ENCODE data around the gene PLCB3.
A peak's percentile ranks its signal among the peaks of the same experiment; 100 is the strongest.
"Not testable (repeated sequence)": the region's sequence is repeated elsewhere in the genome, so short reads cannot be mapped to it uniquely, and the experiment has no call there.

PLCB3 gene

DNA sequence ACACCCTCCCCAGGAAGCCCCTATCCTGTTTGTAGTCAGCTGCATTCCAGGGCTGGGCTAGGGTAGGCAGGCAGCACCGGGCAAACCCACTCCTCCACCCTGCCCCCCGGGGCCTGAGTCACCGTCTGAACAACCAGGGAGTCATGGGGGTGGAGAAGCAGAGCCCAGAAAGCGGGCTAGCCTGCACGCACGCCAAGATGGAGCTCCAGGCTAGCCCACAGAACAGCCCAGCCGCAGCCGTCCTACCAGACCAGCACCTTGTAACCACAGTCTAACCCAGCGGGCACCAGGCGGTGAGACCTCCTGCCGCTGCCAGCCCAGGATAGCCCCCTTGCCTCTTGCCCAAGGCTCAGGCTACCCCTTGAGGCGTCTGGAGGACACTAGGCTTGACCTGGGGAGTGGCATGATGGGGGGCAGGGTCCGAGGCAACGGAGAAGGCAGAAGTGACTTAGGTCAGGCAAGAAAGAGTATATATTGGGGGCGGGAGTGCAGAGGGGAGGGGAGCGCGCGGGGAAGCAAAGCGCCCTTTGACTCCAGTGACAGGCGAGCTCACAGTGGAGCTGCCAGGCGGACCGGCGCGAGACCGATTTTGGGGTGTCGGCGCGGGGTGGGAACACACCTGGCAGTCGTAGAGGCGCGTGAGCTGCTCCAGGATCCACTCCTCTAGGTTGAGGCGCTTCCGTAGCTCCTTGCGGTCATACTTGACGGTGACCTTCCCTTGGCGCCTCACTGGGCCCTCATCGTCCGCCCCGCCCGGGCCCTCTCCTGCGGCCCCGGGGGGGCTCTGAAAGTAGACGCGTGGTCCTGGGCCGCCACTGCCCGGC lies 5.3 kb upstream of the PLCB3 start:
- Histone ChIP-seq H3K36me3 (no peaks in the 10 kb centered on the region), H3K9me3 (no peaks in the 10 kb centered on the region), H3K4me1 (no peaks in the 10 kb centered on the region; the same call in 1 of the 2 replicates), H3K27me3 (no peaks in the 10 kb centered on the region), H3K4me3 (ENCODE audit: low read depth, low read length) (peak overlapping the region; percentile 81)
- DNase-seq = peak; percentile 48
- TF ChIP-seq, protein P1, sequence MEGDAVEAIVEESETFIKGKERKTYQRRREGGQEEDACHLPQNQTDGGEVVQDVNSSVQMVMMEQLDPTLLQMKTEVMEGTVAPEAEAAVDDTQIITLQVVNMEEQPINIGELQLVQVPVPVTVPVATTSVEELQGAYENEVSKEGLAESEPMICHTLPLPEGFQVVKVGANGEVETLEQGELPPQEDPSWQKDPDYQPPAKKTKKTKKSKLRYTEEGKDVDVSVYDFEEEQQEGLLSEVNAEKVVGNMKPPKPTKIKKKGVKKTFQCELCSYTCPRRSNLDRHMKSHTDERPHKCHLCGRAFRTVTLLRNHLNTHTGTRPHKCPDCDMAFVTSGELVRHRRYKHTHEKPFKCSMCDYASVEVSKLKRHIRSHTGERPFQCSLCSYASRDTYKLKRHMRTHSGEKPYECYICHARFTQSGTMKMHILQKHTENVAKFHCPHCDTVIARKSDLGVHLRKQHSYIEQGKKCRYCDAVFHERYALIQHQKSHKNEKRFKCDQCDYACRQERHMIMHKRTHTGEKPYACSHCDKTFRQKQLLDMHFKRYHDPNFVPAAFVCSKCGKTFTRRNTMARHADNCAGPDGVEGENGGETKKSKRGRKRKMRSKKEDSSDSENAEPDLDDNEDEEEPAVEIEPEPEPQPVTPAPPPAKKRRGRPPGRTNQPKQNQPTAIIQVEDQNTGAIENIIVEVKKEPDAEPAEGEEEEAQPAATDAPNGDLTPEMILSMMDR (IDR thresholded peaks at IDR 0.05; ENCODE audit: low read depth, low read length) = no peak

DNA sequence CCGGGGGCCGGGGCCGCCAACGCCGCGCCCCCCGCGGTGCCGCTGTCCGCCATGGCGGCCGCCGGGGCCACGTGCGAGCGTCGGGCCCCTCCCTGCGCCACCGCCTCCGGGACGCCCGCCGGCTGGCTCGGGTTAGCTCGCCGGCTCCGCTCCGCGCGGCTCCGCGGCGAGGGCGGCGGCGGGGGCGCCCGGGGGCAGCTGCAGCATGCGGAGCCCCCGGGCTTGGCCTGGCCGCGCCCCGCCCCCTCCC lies 4.8 kb upstream of the PLCB3 start:
- H3K4me3 ChIP-seq (ENCODE audit: low read depth, low read length) = peak overlapping the region; percentile 81
- not testable (repeated sequence) for H3K36me3 ChIP-seq, H3K27me3 ChIP-seq, H3K9me3 ChIP-seq, H3K4me1 ChIP-seq, DNase-seq

DNA sequence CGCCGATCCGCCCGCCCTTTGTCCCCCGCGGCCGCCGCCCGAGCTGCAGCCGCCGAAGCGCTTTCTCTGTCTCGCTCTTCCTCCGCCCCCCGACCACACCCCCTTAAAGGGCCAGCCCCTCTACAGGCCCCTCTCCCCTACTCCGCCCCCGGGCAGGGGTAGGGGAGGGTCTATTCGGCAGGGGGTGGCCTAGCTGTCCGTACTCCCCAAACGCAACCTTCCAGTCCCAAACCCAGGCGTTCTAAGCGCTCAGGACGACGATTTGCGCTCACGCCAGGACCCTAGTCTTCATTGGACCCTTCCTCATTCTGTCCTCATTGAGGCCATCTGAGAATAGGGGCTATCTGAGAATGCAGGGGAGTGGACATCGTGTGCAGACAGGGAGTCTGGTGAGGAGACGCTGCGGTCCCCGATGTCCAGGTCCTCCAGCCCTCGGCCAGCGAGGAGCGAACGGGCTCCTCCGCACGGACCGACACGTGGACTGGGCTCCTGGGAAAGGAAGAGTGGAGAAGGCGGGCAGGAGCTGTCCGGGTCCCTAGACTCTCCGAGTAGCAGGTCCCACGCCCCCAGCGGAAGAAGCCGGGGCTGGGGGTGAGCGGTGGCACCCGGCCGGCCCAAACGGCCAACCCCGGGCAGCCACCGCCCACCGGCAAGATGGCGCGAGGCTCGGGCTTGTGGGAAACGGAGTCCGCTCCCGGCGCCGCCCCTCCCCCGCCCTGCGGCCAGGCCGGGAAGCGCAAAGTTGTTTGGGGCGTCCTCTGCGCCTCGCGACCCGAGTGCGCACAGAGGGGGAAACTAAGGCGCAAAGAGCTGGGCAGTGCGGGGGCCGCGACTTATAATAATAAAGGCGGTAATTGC lies 4.2 kb upstream of the PLCB3 start, which contains the start of gene PPP1R14B:
PPP1R14B (minus strand) TSS at position 73 of the 858 bp plus-strand sequence. CDS start 270 bp downstream, outside the sequence.
- peak; percentile 88 for DNase-seq
- Histone ChIP-seq H3K9me3 (no peaks in the 10 kb centered on the region), H3K36me3 (no peaks in the 10 kb centered on the region), H3K27me3 (no peaks in the 10 kb centered on the region), H3K4me3 (ENCODE audit: low read depth, low read length) (peak within 1 kb of the TSS; percentile 81), H3K4me1 (no peaks in the 10 kb centered on the region; the same call in 1 of the 2 replicates)
- TF ChIP-seq, protein P1 (IDR thresholded peaks at IDR 0.05; ENCODE audit: low read depth, low read length) = no peak

DNA sequence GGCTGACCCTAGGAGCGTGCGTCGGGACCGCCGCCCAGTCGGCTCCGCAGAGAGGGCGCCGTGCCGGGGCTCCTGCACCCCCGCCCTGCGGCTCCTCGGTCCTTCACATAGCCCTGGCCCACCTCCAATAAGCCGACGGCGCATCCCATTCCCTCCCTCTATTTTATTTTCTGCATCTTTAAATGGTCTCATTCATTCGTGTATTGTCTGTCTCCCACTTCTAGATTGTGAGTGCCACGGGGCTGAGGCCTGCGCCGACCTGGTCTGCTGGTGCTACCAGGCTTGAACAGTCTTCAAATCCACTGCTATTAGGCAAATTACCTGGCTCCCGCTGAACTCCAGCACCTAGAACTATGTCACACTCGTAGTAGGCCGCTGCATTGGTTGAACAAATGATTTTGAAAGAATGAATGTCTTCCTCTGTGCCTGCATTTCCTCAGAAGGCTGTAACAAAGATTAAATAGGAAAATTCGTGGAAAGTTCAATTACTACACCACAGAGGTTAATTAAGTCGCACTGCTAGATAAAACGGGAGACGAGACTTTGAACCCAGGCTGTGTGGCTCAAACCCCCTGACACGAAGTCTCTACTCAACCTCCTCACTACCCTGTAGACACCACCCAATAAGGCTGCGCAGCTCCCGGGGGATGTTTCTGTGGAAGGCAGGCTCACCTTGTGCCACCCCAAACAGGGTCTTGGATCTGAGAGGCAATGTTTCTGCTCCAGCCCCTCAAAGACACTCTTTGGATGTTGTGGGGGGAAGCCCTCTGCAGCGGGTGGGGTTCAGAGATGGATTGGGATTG lies 3.4 kb upstream of the PLCB3 start:
- no peak for DNase-seq
- Histone ChIP-seq H3K36me3 (no peaks in the 10 kb centered on the region), H3K9me3 (no peaks in the 10 kb centered on the region), H3K4me1 (no peaks in the 10 kb centered on the region; the same call in 1 of the 2 replicates), H3K4me3 (ENCODE audit: low read depth, low read length) (peak overlapping the region; percentile 65), H3K27me3 (no peaks in the 10 kb centered on the region)
- TF ChIP-seq, protein P1 (IDR thresholded peaks at IDR 0.05; ENCODE audit: low read depth, low read length) = no peak

DNA sequence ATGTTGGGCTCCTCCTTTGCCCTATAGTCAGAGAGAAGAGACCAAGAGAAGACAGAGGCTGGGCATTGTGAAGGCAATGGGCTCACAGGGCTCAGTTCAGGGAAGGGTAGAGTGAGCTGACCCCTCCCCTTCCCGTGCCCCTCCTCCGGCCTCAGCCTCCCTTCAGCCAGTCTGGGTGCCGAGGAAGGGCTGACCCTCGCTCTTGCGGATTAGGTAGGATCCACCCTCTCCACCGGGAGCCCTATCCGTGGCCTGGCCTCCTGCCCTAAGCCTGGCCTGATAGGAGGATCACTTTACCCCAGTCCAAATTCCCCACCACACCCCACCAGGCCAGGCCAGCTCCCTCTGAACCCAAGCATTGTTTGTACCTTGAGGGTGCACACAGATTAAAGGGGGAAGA lies 2.8 kb upstream of the PLCB3 start:
- no peak for DNase-seq
- H3K9me3 ChIP-seq = no peaks in the 10 kb centered on the region
- H3K4me1 ChIP-seq = no peaks in the 10 kb centered on the region; the same call in 1 of the 2 replicates
- no peaks in the 10 kb centered on the region for H3K27me3 ChIP-seq
- no peaks in the 10 kb centered on the region for H3K36me3 ChIP-seq
- TF ChIP-seq, protein P1 (IDR thresholded peaks at IDR 0.05; ENCODE audit: low read depth, low read length) = no peak
- no peak overlapping the region for H3K4me3 ChIP-seq (ENCODE audit: low read depth, low read length)

DNA sequence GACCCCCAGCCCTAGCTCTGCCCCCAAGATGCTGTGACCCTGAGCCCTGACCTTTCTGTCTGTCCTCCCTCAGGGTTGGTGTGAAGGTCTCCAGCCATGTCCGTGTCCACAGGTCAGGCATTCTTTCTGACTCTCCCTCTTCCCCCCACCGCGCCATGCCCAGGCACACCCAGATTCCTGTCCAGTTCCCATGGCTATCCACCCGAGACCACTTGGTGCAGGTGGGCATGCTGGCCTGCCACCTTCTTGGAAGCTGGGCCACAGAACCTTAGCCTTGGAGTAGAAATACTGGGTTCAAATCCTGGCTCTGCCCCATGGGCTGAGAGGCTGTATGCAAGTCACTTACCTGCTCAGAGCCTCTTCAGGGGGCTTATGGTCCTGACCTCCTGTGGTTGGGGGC lies 2.3 kb upstream of the PLCB3 start:
- no peaks in the 10 kb centered on the region for H3K36me3 ChIP-seq
- TF ChIP-seq, protein P1 (IDR thresholded peaks at IDR 0.05; ENCODE audit: low read depth, low read length) = no peak
- H3K9me3 ChIP-seq = no peaks in the 10 kb centered on the region
- no peaks in the 10 kb centered on the region for H3K27me3 ChIP-seq
- no peak overlapping the region for H3K4me3 ChIP-seq (ENCODE audit: low read depth, low read length)
- H3K4me1 ChIP-seq = no peaks in the 10 kb centered on the region; the same call in 1 of the 2 replicates
- DNase-seq = no peak

All from BE2C (cell line).